ENCODE results near the gene REC8. TPM values are rescaled to one million over a fixed set of nuclear protein-coding genes. Genes with fewer than 3 reads are reported as not detected.

The REC8 gene
- total RNA-seq, 1 experiment from 2014 or later, result 37.5 TPM

DNA sequence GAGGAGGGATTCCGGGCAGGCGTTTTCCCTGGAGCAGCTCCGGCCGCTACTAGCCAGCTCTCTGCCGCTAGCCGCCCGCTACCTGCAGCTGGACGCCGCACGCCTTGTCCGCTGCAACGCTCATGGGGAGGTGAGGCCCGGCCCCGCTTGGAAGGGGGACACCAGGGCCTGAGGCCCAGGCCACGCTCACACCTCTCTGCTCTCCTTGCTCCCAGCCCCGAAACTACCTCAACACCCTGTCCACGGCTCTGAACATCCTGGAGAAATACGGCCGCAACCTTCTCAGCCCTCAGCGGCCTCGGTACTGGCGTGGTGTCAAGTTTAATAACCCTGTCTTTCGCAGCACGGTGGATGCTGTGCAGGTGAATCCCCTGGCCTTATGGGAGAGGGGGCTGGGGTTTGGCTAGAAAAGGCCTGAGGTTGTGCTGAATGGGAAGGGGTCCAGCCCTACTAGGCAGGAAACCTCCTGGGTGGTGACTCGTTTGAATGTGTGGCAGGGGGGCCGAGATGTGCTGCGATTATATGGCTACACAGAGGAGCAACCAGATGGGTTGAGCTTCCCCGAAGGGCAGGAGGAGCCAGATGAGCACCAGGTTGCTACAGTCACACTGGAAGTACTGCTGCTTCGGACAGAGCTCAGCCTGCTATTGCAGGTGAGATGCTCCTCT is 24.0 kb upstream of the REC8 start:
- Mint-ChIP-seq H3K27me3 (ENCODE audit: unreplicated experiment) (no peaks in the 10 kb centered on the region), H3K36me3 (ENCODE audit: insufficient read depth, unreplicated experiment) (peaks cover 51% of the 10 kb centered on the region), H3K4me1 (ENCODE audit: low read depth, unreplicated experiment) (peaks cover 35% of the 10 kb centered on the region), H3K9me3 (ENCODE audit: low read depth, unreplicated experiment) (no peaks in the 10 kb centered on the region), H3K4me3 (ENCODE audit: low read depth, unreplicated experiment) (peak overlapping the region; percentile 89), H3K27ac (ENCODE audit: unreplicated experiment) (no peak overlapping the region)
- intact Hi-C loops (cut with micrococcal nuclease; ENCODE audit: unreplicated experiment), result loop anchor here (2.0 kb wide), 1 partner anchor 13 kb away; the partner anchor contains the start of gene IRF9
- CTCF ChIA-PET, result interaction anchor here (1.1 to 2.9 kb wide), 4 partner anchors 12 to 48 kb away, joined by 3 to 24 read pairs (median 10); partner anchors contain the start of genes DCAF11, IRF9, NRL and TM9SF1
- TF ChIP-seq, protein P1, sequence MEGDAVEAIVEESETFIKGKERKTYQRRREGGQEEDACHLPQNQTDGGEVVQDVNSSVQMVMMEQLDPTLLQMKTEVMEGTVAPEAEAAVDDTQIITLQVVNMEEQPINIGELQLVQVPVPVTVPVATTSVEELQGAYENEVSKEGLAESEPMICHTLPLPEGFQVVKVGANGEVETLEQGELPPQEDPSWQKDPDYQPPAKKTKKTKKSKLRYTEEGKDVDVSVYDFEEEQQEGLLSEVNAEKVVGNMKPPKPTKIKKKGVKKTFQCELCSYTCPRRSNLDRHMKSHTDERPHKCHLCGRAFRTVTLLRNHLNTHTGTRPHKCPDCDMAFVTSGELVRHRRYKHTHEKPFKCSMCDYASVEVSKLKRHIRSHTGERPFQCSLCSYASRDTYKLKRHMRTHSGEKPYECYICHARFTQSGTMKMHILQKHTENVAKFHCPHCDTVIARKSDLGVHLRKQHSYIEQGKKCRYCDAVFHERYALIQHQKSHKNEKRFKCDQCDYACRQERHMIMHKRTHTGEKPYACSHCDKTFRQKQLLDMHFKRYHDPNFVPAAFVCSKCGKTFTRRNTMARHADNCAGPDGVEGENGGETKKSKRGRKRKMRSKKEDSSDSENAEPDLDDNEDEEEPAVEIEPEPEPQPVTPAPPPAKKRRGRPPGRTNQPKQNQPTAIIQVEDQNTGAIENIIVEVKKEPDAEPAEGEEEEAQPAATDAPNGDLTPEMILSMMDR (IDR thresholded peaks at IDR 0.05; ENCODE audit: unreplicated experiment), result no peak
- BruUV-seq (replicated peaks), result TSS peak; percentile 58
- no peak for DNase-seq

DNA sequence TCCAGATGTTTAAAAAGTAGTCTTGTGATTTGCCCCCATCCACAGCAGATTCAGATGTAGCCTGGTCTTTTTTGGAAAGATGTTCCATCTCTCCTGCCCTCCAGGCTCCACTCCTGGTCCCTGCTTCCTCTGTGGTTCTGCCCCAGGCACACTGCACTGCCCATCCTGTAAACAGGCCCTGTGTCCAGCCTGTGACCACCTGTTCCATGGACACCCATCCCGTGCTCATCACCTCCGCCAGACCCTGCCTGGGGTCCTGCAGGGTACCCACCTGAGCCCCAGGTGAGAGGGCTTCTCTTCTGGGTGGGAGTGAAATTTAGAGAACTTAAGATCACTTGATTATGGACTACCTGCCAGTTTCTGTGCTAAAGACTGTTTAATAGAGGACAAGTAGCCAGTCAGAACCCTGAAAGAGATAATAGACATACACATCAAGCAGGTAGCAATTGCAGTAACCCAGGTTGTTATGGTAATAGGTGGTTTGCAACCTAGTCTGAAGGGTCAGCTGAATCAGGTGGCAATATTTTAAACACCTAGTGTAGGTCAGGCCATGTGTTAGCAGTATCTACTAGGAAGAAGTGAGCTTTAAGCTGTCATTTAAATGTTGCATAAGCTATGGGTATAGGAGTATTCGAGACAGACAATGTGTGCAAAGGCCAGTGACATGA is 22.4 kb upstream of the REC8 start:
- Mint-ChIP-seq H3K36me3 (ENCODE audit: insufficient read depth, unreplicated experiment) (peaks cover 51% of the 10 kb centered on the region), H3K4me3 (ENCODE audit: low read depth, unreplicated experiment) (no peak overlapping the region), H3K27ac (ENCODE audit: unreplicated experiment) (no peak overlapping the region), H3K27me3 (ENCODE audit: unreplicated experiment) (no peaks in the 10 kb centered on the region), H3K4me1 (ENCODE audit: low read depth, unreplicated experiment) (peaks cover 29% of the 10 kb centered on the region), H3K9me3 (ENCODE audit: low read depth, unreplicated experiment) (no peaks in the 10 kb centered on the region)
- intact Hi-C loops (cut with micrococcal nuclease; ENCODE audit: unreplicated experiment), result no loop called here
- no peak for DNase-seq
- CTCF ChIA-PET, result no interaction called here
- BruUV-seq (replicated peaks), result no TSS peak
- TF ChIP-seq, protein P1 (IDR thresholded peaks at IDR 0.05; ENCODE audit: unreplicated experiment), result no peak

DNA sequence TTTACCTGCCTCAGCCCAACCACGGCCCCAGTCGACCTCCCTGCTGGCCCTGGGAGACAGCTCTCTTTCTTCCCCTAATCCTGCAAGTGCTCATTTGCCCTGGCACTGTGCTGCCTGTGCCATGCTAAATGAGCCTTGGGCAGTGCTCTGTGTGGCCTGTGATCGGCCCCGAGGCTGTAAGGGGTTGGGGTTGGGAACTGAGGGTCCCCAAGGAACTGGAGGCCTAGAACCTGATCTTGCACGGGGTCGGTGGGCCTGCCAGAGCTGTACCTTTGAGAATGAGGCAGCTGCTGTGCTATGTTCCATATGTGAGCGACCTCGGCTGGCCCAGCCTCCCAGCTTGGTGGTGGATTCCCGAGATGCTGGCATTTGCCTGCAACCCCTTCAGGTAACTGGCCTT is 21.8 kb upstream of the REC8 start:
- no peak overlapping the region for H3K27ac Mint-ChIP-seq (ENCODE audit: unreplicated experiment)
- TF ChIP-seq, protein P1 (IDR thresholded peaks at IDR 0.05; ENCODE audit: unreplicated experiment), result no peak
- peaks cover 49% of the 10 kb centered on the region for H3K36me3 Mint-ChIP-seq (ENCODE audit: insufficient read depth, unreplicated experiment)
- H3K4me1 Mint-ChIP-seq (ENCODE audit: low read depth, unreplicated experiment), result peaks cover 26% of the 10 kb centered on the region
- BruUV-seq (replicated peaks), result no TSS peak
- H3K27me3 Mint-ChIP-seq (ENCODE audit: unreplicated experiment), result no peaks in the 10 kb centered on the region
- no peaks in the 10 kb centered on the region for H3K9me3 Mint-ChIP-seq (ENCODE audit: low read depth, unreplicated experiment)
- intact Hi-C loops (cut with micrococcal nuclease; ENCODE audit: unreplicated experiment), result no loop called here
- no peak overlapping the region for H3K4me3 Mint-ChIP-seq (ENCODE audit: low read depth, unreplicated experiment)
- no peak for DNase-seq
- CTCF ChIA-PET, result no interaction called here

DNA sequence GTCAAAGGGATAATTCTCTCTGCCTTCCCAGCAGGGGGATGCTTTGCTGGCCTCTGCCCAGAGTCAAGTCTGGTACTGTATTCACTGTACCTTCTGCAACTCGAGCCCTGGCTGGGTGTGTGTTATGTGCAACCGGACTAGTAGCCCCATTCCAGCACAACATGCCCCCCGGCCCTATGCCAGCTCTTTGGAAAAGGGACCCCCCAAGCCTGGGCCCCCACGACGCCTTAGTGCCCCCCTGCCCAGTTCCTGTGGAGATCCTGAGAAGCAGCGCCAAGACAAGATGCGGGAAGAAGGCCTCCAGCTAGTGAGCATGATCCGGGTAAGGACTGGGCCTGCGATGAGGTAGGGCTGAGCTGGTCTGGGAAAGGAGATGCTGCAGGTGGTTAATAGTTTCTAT is 21.3 kb upstream of the REC8 start:
- TF ChIP-seq, protein P1 (IDR thresholded peaks at IDR 0.05; ENCODE audit: unreplicated experiment), result no peak
- Mint-ChIP-seq H3K4me3 (ENCODE audit: low read depth, unreplicated experiment) (no peak overlapping the region), H3K4me1 (ENCODE audit: low read depth, unreplicated experiment) (peaks cover 21% of the 10 kb centered on the region), H3K27ac (ENCODE audit: unreplicated experiment) (no peak overlapping the region), H3K36me3 (ENCODE audit: insufficient read depth, unreplicated experiment) (peaks cover 47% of the 10 kb centered on the region), H3K9me3 (ENCODE audit: low read depth, unreplicated experiment) (no peaks in the 10 kb centered on the region), H3K27me3 (ENCODE audit: unreplicated experiment) (no peaks in the 10 kb centered on the region)
- BruUV-seq (replicated peaks), result no TSS peak
- CTCF ChIA-PET, result no interaction called here
- no peak for DNase-seq
- intact Hi-C loops (cut with micrococcal nuclease; ENCODE audit: unreplicated experiment), result no loop called here
